CD4-positive, CD25-positive, alpha-beta regulatory T cell (primary cell): Measurements from ENCODE around the gene STK39. TPM values are rescaled to one million over a fixed set of nuclear protein-coding genes. Genes with fewer than 3 reads are reported as not detected.

Source experiments
- ATAC-seq, 2 donors: fragments of 150-1000 bp; cut with Tn5 transposase; one replicate each; pipeline ENCODE4 v1.10.0; 2021; ENCODE audit warnings: low read depth in 2 of 2, moderate number of reproducible peaks in 2 of 2, moderate library complexity in 1 of 2
- DNase-seq, 3 donors: peaks; one replicate each; pipeline versions ENCODE4 v3.0.0 to v3.0.0-alpha.2; 2012 to 2022; ENCODE audit warnings: mixed read lengths in 1 of 3
- H3K27ac ChIP-seq: one replicate; pipeline ENCODE4 v1.7.0; 2013; ENCODE audit warnings: mild to moderate bottlenecking, low read length; ENCODE audit not compliant: insufficient read depth, poor library complexity, severe bottlenecking
- H3K27me3 ChIP-seq: one replicate; pipeline ENCODE4 v1.7.0; 2013; ENCODE audit warnings: low read length; ENCODE audit not compliant: control insufficient read depth, insufficient read depth
- H3K36me3 ChIP-seq: one replicate; pipeline ENCODE4 v1.7.0; 2013; ENCODE audit warnings: mild to moderate bottlenecking, low read length, moderate library complexity; ENCODE audit not compliant: control insufficient read depth, insufficient read depth
- H3K4me1 ChIP-seq: 2 replicates; pipeline ENCODE4 v1.7.0; 2013; ENCODE audit warnings: mild to moderate bottlenecking, low read length; ENCODE audit not compliant: insufficient read depth, control insufficient read depth, poor library complexity, severe bottlenecking
- H3K4me3 ChIP-seq: one replicate; pipeline ENCODE4 v1.7.0; 2013; ENCODE audit warnings: low read depth, mild to moderate bottlenecking, low read length, moderate library complexity
- H3K9me3 ChIP-seq, 2 experiments: 1 replicate in 1 of 2; 2 replicates in 1 of 2; pipeline ENCODE4 v1.7.0; 2013; ENCODE audit warnings: low read length in 2 of 2, mild to moderate bottlenecking in 1 of 2, moderate library complexity in 1 of 2; ENCODE audit not compliant: control insufficient read depth in 2 of 2
- H3K27ac Mint-ChIP-seq, 3 donors: one replicate each; pipeline ENCODE4 v1.8.0; 2020 to 2022; ENCODE audit warnings: mild to moderate bottlenecking in 3 of 3, mixed read lengths in 3 of 3, moderate library complexity in 2 of 3
- H3K27me3 Mint-ChIP-seq: one replicate; pipeline ENCODE4 v1.8.0; 2022; ENCODE audit warnings: mild to moderate bottlenecking, mixed read lengths
- H3K36me3 Mint-ChIP-seq: one replicate; pipeline ENCODE4 v1.8.0; 2020; ENCODE audit warnings: mixed read lengths
- H3K4me1 Mint-ChIP-seq, 4 donors: one replicate each; pipeline ENCODE4 v1.8.0; 2020 to 2022; ENCODE audit warnings: mixed read lengths in 4 of 4, mild to moderate bottlenecking in 1 of 4
- H3K4me3 Mint-ChIP-seq, 4 donors: one replicate each; pipeline ENCODE4 v1.8.0; 2020 to 2022; ENCODE audit warnings: mild to moderate bottlenecking in 4 of 4, mixed read lengths in 4 of 4, moderate library complexity in 3 of 4
- H3K9me3 Mint-ChIP-seq, 7 donors: one replicate each; pipeline ENCODE4 v1.8.0; 2020 to 2022; ENCODE audit warnings: mixed read lengths in 7 of 7, mild to moderate bottlenecking in 3 of 7, moderate library complexity in 2 of 7
- polyA plus RNA-seq, 4 donors: library from polyadenylated mRNA; unstranded; fragments of 300-500 nt; fragmentation: Illumina TruSeq; gene quantifications; one replicate each; pipeline ENCODE4 v1.2.3, GENCODE V29; 2021
- total RNA-seq: library from RNA; stranded (reverse); gene quantifications from one replicate; pipeline ENCODE4 v1.2.3, GENCODE V29; 2022

Gene STK39
- total and polyA plus RNA-seq, 5 donors from 2014 or later = 4.4 to 27.2 (median 7.6) TPM

- Histone ChIP-seq H3K27me3 (peaks cover 10% of the 10 kb centered on the region), H3K9me3 (no peaks in the 10 kb centered on the region), H3K4me1 (no peaks in the 10 kb centered on the region), H3K36me3 (no peaks in the 10 kb centered on the region), H3K27ac (no peak overlapping the region), H3K4me3 (no peak overlapping the region)
- Mint-ChIP-seq H3K9me3 (peaks cover 0 to 4% (median 0%) of the 10 kb centered on the region in 7 donors), H3K27ac (no peak overlapping the region), H3K36me3 (no peaks in the 10 kb centered on the region), H3K27me3 (peaks cover 28% of the 10 kb centered on the region), H3K4me1 (no peaks in the 10 kb centered on the region), H3K4me3 (no peak overlapping the region)
- DNase-seq (no peak), ATAC-seq (no peak)
Observed at GRCh38 chr2:167940346-167940725, 307.1 kb downstream of the STK39 start.

GRCh38 chr2:167939514-167940345, 307.7 kb downstream of the STK39 start:
- peaks cover 10% of the 10 kb centered on the region for H3K27me3 ChIP-seq
- no peak overlapping the region for H3K27ac ChIP-seq
- ATAC-seq (no peak), DNase-seq (no peak)
- H3K36me3 ChIP-seq = no peaks in the 10 kb centered on the region
- Mint-ChIP-seq H3K36me3 (no peaks in the 10 kb centered on the region), H3K9me3 (peaks cover 0 to 4% (median 0%) of the 10 kb centered on the region in 7 donors), H3K27me3 (peaks cover 28% of the 10 kb centered on the region), H3K4me1 (no peaks in the 10 kb centered on the region), H3K27ac (no peak overlapping the region), H3K4me3 (no peak overlapping the region)
- no peaks in the 10 kb centered on the region for H3K4me1 ChIP-seq
- H3K9me3 ChIP-seq = no peaks in the 10 kb centered on the region
- no peak overlapping the region for H3K4me3 ChIP-seq

- no peaks in the 10 kb centered on the region for H3K36me3 ChIP-seq
- ATAC-seq = no peak
- no peak for DNase-seq
- H3K9me3 ChIP-seq = no peaks in the 10 kb centered on the region
- H3K4me1 ChIP-seq = no peaks in the 10 kb centered on the region
- no peak overlapping the region for H3K4me3 ChIP-seq
- H3K27me3 Mint-ChIP-seq = peaks cover 28% of the 10 kb centered on the region
- H3K4me3 Mint-ChIP-seq = no peak overlapping the region
- peaks cover 10% of the 10 kb centered on the region for H3K27me3 ChIP-seq
- no peak overlapping the region for H3K27ac Mint-ChIP-seq
- peaks cover 0 to 4% (median 0%) of the 10 kb centered on the region in 7 donors for H3K9me3 Mint-ChIP-seq
- no peak overlapping the region for H3K27ac ChIP-seq
- H3K4me1 Mint-ChIP-seq = no peaks in the 10 kb centered on the region
- no peaks in the 10 kb centered on the region for H3K36me3 Mint-ChIP-seq
Observed at GRCh38 chr2:167937403-167937802, 310.0 kb downstream of the STK39 start.

GRCh38 chr2:167935803-167936110, 311.6 kb downstream of the STK39 start:
- Mint-ChIP-seq H3K27ac (no peak overlapping the region), H3K4me1 (no peaks in the 10 kb centered on the region), H3K4me3 (no peak overlapping the region), H3K27me3 (peaks cover 32% of the 10 kb centered on the region), H3K36me3 (no peaks in the 10 kb centered on the region), H3K9me3 (peaks cover 0 to 4% (median 0%) of the 10 kb centered on the region in 7 donors)
- DNase-seq (no peak), ATAC-seq (no peak)
- H3K4me3 ChIP-seq = no peak overlapping the region
- H3K27me3 ChIP-seq = peaks cover 10% of the 10 kb centered on the region
- H3K27ac ChIP-seq = no peak overlapping the region
- H3K36me3 ChIP-seq = no peaks in the 10 kb centered on the region
- no peaks in the 10 kb centered on the region for H3K9me3 ChIP-seq
- H3K4me1 ChIP-seq = no peaks in the 10 kb centered on the region

GRCh38 chr2:167933097-167933814, 314.1 kb downstream of the STK39 start:
- ATAC-seq (no peak), DNase-seq (no peak)
- Histone ChIP-seq H3K27me3 (no peaks in the 10 kb centered on the region), H3K4me1 (no peaks in the 10 kb centered on the region), H3K36me3 (no peaks in the 10 kb centered on the region), H3K9me3 (no peaks in the 10 kb centered on the region), H3K27ac (no peak overlapping the region), H3K4me3 (no peak overlapping the region)
- no peaks in the 10 kb centered on the region for H3K4me1 Mint-ChIP-seq
- H3K36me3 Mint-ChIP-seq = no peaks in the 10 kb centered on the region
- H3K27me3 Mint-ChIP-seq = peaks cover 17% of the 10 kb centered on the region
- H3K4me3 Mint-ChIP-seq = no peak overlapping the region
- H3K27ac Mint-ChIP-seq = no peak overlapping the region
- H3K9me3 Mint-ChIP-seq = peaks cover 0 to 3% (median 0%) of the 10 kb centered on the region in 7 donors

- H3K27me3 Mint-ChIP-seq = peaks cover 10% of the 10 kb centered on the region
- no peak overlapping the region for H3K4me3 Mint-ChIP-seq
- Histone ChIP-seq H3K9me3 (no peaks in the 10 kb centered on the region), H3K27ac (no peak overlapping the region), H3K4me3 (no peak overlapping the region), H3K4me1 (no peaks in the 10 kb centered on the region), H3K36me3 (no peaks in the 10 kb centered on the region), H3K27me3 (no peaks in the 10 kb centered on the region)
- H3K9me3 Mint-ChIP-seq = peaks cover 0 to 3% (median 0%) of the 10 kb centered on the region in 7 donors
- DNase-seq (no peak), ATAC-seq (no peak)
- H3K27ac Mint-ChIP-seq = no peak overlapping the region
- H3K4me1 Mint-ChIP-seq = no peaks in the 10 kb centered on the region
- H3K36me3 Mint-ChIP-seq = no peaks in the 10 kb centered on the region
Observed at GRCh38 chr2:167932123-167932693, 315.2 kb downstream of the STK39 start.

GRCh38 chr2:167929484-167929883, 317.9 kb downstream of the STK39 start:
- Histone ChIP-seq H3K36me3 (no peaks in the 10 kb centered on the region), H3K9me3 (no peaks in the 10 kb centered on the region), H3K4me3 (no peak overlapping the region), H3K27me3 (no peaks in the 10 kb centered on the region), H3K27ac (no peak overlapping the region), H3K4me1 (no peaks in the 10 kb centered on the region)
- DNase-seq (no peak), ATAC-seq (no peak)
- Mint-ChIP-seq H3K4me1 (no peaks in the 10 kb centered on the region), H3K27me3 (peaks cover 10% of the 10 kb centered on the region), H3K36me3 (no peaks in the 10 kb centered on the region), H3K9me3 (peaks cover 0 to 3% (median 0%) of the 10 kb centered on the region in 7 donors), H3K4me3 (no peak overlapping the region), H3K27ac (no peak overlapping the region)
